Activated CD4-positive, alpha-beta T cell treated with anti-CD3 and anti-CD28 coated beads for 4 hours (primary cell): ENCODE measurements around the gene MGLL.

Experiments used
- DNase-seq, 2 donors: peaks; one replicate each; pipeline ENCODE4 v3.0.0-alpha.2; 2020

The MGLL gene

DNA sequence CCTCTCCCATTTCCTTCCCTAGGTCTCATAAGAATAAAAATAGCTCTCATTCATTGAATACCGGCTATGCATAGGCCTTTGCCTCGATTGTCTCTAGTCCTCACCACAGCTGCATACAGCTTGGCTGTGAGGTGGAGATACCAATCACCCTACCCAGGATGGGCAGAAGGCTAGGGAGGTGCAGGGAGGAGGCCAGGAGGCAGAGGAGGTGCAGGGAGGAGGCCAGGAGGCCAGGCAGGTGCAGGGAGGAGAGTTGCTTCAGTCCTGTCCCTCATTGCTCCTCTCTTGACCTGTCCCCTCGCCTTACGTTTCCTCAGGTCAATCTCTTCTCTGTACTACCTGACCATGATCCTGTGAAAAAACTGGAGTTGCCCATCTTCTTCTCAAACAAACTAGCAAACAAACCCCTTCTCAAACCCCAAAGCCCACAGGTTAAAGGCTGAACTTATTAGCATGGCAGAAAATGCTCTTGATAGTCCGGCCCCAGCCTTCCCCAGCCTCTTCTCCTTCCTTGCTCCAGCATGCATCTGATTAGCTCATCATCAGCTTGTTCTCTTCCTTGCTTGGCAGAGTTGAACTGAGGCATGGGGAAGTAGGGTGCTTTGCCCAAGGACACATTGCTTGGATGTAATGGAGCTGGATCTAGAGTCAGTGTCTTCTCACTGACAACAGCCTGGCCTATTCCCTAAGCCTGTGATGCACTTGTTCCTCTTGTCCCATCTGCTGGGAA is 177.5 kb downstream of the MGLL start:
- no peak for DNase-seq

DNA sequence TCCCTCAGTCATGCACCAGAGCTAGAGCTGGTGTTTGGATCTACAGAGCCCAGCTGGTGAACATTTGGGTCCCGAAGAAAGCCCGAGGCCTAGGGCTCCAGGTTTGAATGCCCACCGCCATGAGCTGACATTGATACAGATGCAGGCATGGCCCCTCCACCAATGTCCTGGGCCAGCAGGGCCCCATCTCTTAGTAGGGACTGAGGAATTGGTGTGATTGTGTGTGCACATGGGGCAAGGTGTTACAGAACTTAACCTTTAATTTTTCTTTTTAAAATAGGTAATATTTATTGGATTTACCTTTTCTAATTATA is 182.3 kb downstream of the MGLL start:
- DNase-seq, result no peak

DNA sequence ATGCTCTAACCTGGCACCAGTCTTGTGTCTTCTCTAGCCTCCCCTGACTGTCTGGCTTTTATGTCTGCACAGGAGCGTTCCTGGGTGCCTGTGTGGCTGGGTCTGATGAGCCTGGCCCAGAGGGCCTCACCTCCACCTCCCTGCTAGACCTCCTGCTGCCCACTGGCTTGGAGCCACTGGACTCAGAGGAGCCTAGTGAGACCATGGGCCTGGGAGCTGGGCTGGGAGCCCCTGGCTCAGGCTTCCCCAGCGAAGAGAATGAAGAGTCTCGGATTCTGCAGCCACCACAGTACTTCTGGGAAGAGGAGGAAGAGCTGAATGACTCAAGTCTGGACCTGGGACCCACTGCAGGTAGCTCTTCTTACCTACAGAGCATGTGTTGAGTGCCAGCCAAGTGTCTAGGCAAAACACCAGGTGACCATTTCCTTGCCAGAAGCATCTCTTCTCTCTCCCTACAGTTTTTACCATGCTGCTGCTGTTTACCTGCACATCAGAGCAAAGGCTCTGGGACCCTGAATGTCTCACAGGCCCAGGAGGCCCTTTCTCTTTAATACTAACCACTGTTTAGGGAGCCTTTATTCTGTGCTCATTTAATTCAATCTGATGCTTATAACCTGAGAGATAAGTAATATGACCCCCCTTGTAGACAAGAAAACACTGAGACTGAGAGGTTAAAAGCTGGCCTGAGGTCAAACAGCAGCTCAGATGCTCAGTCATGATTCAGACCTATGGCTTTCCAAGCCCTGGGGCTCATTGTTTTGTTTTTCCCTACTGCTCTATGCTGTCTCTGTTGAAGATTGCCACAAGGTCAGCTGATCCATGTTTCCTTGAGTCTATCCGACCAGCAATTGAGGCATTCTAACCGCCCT is 182.9 kb downstream of the MGLL start:
- DNase-seq, result no peak
